Neural progenitor cell (in vitro differentiated cells): ENCODE measurements around the gene VWA2. TPM values are rescaled to one million over a fixed set of nuclear protein-coding genes. Genes with fewer than 3 reads are reported as not detected.

Experiments
- DNase-seq: peaks from one replicate; pipeline ENCODE4 v3.0.0-alpha.2; 2016; ENCODE audit warnings: low spot score
- H2AFZ ChIP-seq: fragments of 200-600 bp; sonication (generic); replicated peaks from 2 replicates; pipeline ENCODE4 v1.6.1; 2016; ENCODE audit warnings: antibody characterized with exemption
- H3F3A ChIP-seq: fragments of 200-600 bp; sonication (generic); 2 replicates; pipeline ENCODE4 v1.6.1; 2016; ENCODE audit warnings: antibody characterized with exemption, low read depth
- H3K27ac ChIP-seq: fragments of 200-600 bp; sonication (generic); 2 replicates; pipeline ENCODE4 v1.5.1; 2016; ENCODE audit warnings: mild to moderate bottlenecking
- H3K27me3 ChIP-seq: fragments of 200-600 bp; sonication (generic); 2 replicates; pipeline ENCODE4 v1.6.1; 2016; ENCODE audit warnings: mild to moderate bottlenecking, moderate library complexity
- H3K36me3 ChIP-seq: fragments of 200-600 bp; sonication (generic); 2 replicates; pipeline ENCODE4 v1.5.1; 2016
- H3K4me1 ChIP-seq: fragments of 200-600 bp; sonication (generic); 2 replicates; pipeline ENCODE4 v1.6.1; 2016; ENCODE audit warnings: mixed run types
- H3K4me2 ChIP-seq: fragments of 200-600 bp; sonication (generic); 2 replicates; pipeline ENCODE4 v1.6.1; 2016
- H3K4me3 ChIP-seq: fragments of 200-600 bp; sonication (generic); 2 replicates; pipeline ENCODE4 v1.5.1; 2016
- H3K79me2 ChIP-seq: fragments of 200-600 bp; sonication (generic); 2 replicates; pipeline ENCODE4 v1.6.1; 2016; ENCODE audit warnings: low read depth
- H3K9ac ChIP-seq: fragments of 200-600 bp; sonication (generic); 2 replicates; pipeline ENCODE4 v1.6.1; 2016
- H3K9me3 ChIP-seq: fragments of 200-600 bp; sonication (generic); 2 replicates; pipeline ENCODE4 v1.5.1; 2016; ENCODE audit warnings: low read depth
- H4K20me1 ChIP-seq: fragments of 200-600 bp; sonication (generic); 2 replicates; pipeline ENCODE4 v1.6.1; 2016; ENCODE audit warnings: low read depth
- H3K27ac Mint-ChIP-seq: 3 replicates; pipeline ENCODE4 v1.8.0; 2021; ENCODE audit warnings: mixed read lengths
- H3K27me3 Mint-ChIP-seq: 2 replicates; pipeline ENCODE4 v1.8.0; 2022; ENCODE audit warnings: low read depth, mild to moderate bottlenecking, inconsistent platforms, moderate library complexity, mixed read lengths; ENCODE audit not compliant: insufficient read depth
- H3K36me3 Mint-ChIP-seq: 3 replicates; pipeline ENCODE4 v1.8.0; 2021; ENCODE audit warnings: mixed read lengths
- H3K4me1 Mint-ChIP-seq: 3 replicates; pipeline ENCODE4 v1.8.0; 2021; ENCODE audit warnings: mixed read lengths
- H3K4me3 Mint-ChIP-seq: 3 replicates; pipeline ENCODE4 v1.8.0; 2021; ENCODE audit warnings: mild to moderate bottlenecking, moderate library complexity, mixed read lengths
- H3K9me3 Mint-ChIP-seq: 3 replicates; pipeline ENCODE4 v1.8.0; 2020; ENCODE audit warnings: mixed read lengths
- CTCF ChIP-seq: fragments of 200-600 bp; sonication (generic); IDR thresholded peaks from 2 replicates; pipeline ENCODE4 v1.5.1; 2017; ENCODE audit warnings: antibody characterized with exemption, mild to moderate bottlenecking
- EZH2 ChIP-seq: fragments of 200-600 bp; sonication (generic); IDR thresholded peaks from 2 replicates; pipeline ENCODE4 v1.6.1; 2017; ENCODE audit warnings: antibody characterized with exemption, mild to moderate bottlenecking, moderate library complexity
- EZH2phosphoT487 ChIP-seq: fragments of 200-600 bp; sonication (generic); IDR thresholded peaks from 2 replicates; pipeline ENCODE4 v1.6.1; 2017; ENCODE audit warnings: antibody characterized with exemption
- total RNA-seq: library from RNA; depleted of rRNA; stranded (reverse); fragments of >200 nt; gene quantifications from 2 replicates; pipeline ENCODE4 v1.2.3, GENCODE V29; 2015; ENCODE audit warnings: low replicate concordance

VWA2 gene
- total RNA-seq, 1 donor from 2014 or later: not detected

GRCh38 chr10:114255227-114255626 lies 16.2 kb downstream of the VWA2 start:
- Mint-ChIP-seq H3K9me3 (peaks cover 8% of the 10 kb centered on the region), H3K36me3 (no peaks in the 10 kb centered on the region), H3K4me3 (no peak overlapping the region), H3K27me3 (peaks cover 13% of the 10 kb centered on the region), H3K27ac (no peak overlapping the region), H3K4me1 (peaks cover 23% of the 10 kb centered on the region)
- H3K9ac ChIP-seq: no peak overlapping the region
- H3K27ac ChIP-seq: no peak overlapping the region
- no peaks in the 10 kb centered on the region for H3K4me1 ChIP-seq
- no peaks in the 10 kb centered on the region for H3F3A ChIP-seq
- no peak overlapping the region for H3K4me2 ChIP-seq
- no peak overlapping the region for H2AFZ ChIP-seq
- TF ChIP-seq EZH2 (no peak), EZH2phosphoT487 (no peak), CTCF (no peak)
- no peaks in the 10 kb centered on the region for H4K20me1 ChIP-seq
- no peak overlapping the region for H3K4me3 ChIP-seq
- H3K79me2 ChIP-seq: no peaks in the 10 kb centered on the region
- H3K9me3 ChIP-seq: no peaks in the 10 kb centered on the region
- no peaks in the 10 kb centered on the region for H3K27me3 ChIP-seq
- H3K36me3 ChIP-seq: no peaks in the 10 kb centered on the region
- no peak for DNase-seq

GRCh38 chr10:114256008-114256765 lies 17.1 kb downstream of the VWA2 start:
- Histone ChIP-seq H3K27me3 (no peaks in the 10 kb centered on the region), H3K9ac (no peak overlapping the region), H3K36me3 (no peaks in the 10 kb centered on the region), H3K79me2 (no peaks in the 10 kb centered on the region), H3K4me3 (no peak overlapping the region), H3F3A (no peaks in the 10 kb centered on the region), H3K27ac (no peak overlapping the region), H3K9me3 (no peaks in the 10 kb centered on the region), H4K20me1 (no peaks in the 10 kb centered on the region), H2AFZ (no peak overlapping the region), H3K4me1 (no peaks in the 10 kb centered on the region), H3K4me2 (no peak overlapping the region)
- H3K9me3 Mint-ChIP-seq: peaks cover 8% of the 10 kb centered on the region
- DNase-seq: no peak
- no peak overlapping the region for H3K4me3 Mint-ChIP-seq
- peaks cover 10% of the 10 kb centered on the region for H3K27me3 Mint-ChIP-seq
- no peaks in the 10 kb centered on the region for H3K36me3 Mint-ChIP-seq
- H3K27ac Mint-ChIP-seq: no peak overlapping the region
- H3K4me1 Mint-ChIP-seq: peaks cover 16% of the 10 kb centered on the region
- TF ChIP-seq EZH2phosphoT487 (no peak), EZH2 (no peak), CTCF (no peak)

- H3K36me3 Mint-ChIP-seq: no peaks in the 10 kb centered on the region
- Histone ChIP-seq H3K36me3 (no peaks in the 10 kb centered on the region), H3K27me3 (no peaks in the 10 kb centered on the region), H3K4me2 (no peak overlapping the region), H3K9me3 (no peaks in the 10 kb centered on the region), H3K9ac (no peak overlapping the region), H3K4me1 (no peaks in the 10 kb centered on the region), H3F3A (no peaks in the 10 kb centered on the region), H4K20me1 (no peaks in the 10 kb centered on the region), H3K79me2 (no peaks in the 10 kb centered on the region), H3K27ac (no peak overlapping the region), H2AFZ (no peak overlapping the region), H3K4me3 (no peak overlapping the region)
- H3K4me3 Mint-ChIP-seq: no peak overlapping the region
- peaks cover 8% of the 10 kb centered on the region for H3K9me3 Mint-ChIP-seq
- peaks cover 16% of the 10 kb centered on the region for H3K4me1 Mint-ChIP-seq
- no peak overlapping the region for H3K27ac Mint-ChIP-seq
- DNase-seq: no peak
- TF ChIP-seq EZH2: no peak
- no peak for TF ChIP-seq CTCF
- TF ChIP-seq EZH2phosphoT487: no peak
- peaks cover 13% of the 10 kb centered on the region for H3K27me3 Mint-ChIP-seq
Measured at GRCh38 chr10:114256822-114257221, 17.8 kb downstream of the VWA2 start.
